Measurements from ENCODE around the gene ANKRD17.
"Not testable (repeated sequence)": the region's sequence is repeated elsewhere in the genome, so short reads cannot be mapped to it uniquely, and the experiment has no call there.

ANKRD17 gene

DNA sequence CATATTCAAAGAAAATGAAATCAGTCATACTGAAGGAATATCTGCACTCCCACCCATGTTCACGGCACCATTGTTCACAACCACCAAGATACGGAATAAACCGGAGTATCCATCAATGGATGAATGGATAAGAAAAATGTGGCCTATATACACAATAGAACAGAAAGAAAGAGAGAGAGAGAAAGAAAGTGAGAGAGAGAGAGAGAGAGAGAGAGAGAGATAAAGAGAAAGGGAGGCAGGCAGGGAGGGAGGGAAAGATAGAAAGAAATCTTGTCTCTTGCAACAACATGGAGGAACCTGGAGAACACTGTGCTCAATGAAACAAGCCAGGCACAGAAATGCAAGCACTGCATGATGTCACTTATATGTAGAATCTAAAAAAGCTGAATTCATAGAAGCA, 52.4 kb downstream of the ANKRD17 start:
- DNase-seq (ENCODE audit: extremely low read depth in 1 of 2, low read depth in 1 of 2): no peak

DNA sequence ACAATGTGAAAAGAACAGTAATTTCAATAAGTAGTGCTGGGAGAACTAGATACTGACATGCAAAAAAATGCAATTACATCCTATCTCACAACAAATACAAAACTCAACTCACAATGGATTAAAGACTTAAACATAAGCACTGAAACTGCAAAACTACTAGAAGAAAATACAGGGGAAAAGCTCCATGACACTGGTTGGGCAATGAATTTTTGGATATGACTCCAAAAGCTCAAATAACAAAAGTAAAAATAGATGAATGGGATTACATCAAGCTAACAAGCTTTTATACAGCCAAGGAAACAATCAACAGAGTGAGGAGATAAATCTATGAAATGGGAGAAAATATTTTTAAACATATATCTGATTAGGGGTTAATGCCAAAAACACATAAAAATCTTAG, 53.1 kb downstream of the ANKRD17 start:
- DNase-seq (ENCODE audit: extremely low read depth in 1 of 2, low read depth in 1 of 2): no peak

GRCh38 chr4:73203976-73204375, 54.6 kb downstream of the ANKRD17 start:
- DNase-seq (ENCODE audit: extremely low read depth in 1 of 2, low read depth in 1 of 2): not testable (repeated sequence)

GRCh38 chr4:73197220-73197619, 61.4 kb downstream of the ANKRD17 start:
- DNase-seq (ENCODE audit: extremely low read depth in 1 of 2, low read depth in 1 of 2): no peak

GRCh38 chr4:73194064-73194463, 64.5 kb downstream of the ANKRD17 start:
- DNase-seq (ENCODE audit: extremely low read depth in 1 of 2, low read depth in 1 of 2): no peak

GRCh38 chr4:73193659-73194058, 64.9 kb downstream of the ANKRD17 start:
- no peak for DNase-seq (ENCODE audit: extremely low read depth in 1 of 2, low read depth in 1 of 2)

DNA sequence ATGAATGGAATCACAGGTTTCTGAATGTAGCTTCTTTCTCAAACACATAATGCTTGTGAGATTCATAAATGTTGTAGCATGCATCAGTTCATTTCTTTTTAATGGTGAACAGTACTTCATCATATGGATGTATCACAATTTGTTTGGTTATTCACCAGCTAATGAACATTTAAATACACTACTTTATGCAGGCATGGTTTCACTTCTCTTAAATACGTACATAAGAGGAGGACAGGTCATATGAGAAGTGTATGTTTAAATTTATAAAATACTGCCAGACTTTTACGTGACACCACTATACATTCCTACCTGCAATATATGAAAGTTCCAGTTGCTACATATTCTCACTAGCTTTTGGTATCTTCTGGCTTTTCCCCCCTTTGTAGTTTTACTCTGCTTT, 65.4 kb downstream of the ANKRD17 start:
- DNase-seq (ENCODE audit: extremely low read depth in 1 of 2, low read depth in 1 of 2): no peak

DNA sequence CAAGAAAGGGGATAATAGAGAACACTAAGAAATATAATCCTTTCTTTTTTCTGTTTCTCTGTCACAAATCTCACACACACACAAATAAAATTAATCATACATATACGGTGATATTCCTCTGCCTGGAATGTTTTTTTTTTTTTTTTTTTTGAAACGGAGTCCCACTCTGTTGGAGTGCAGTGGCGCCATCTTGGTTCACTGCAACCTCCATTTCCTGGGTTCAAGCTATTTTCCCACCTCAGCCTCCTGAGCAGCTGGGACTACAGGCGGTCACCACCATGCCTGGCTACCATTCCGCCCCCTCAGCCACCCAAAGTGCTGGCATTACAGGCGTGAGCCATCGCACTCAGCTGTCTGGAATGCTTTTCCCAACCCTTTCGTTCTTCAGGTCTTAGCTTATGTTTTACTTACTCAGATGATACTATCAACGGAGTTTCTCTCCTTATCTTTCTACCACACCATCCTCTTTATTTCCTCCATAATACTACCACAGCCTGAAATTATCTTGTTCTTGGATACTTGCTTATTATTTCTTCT, 69.3 kb downstream of the ANKRD17 start:
- no peak for DNase-seq (ENCODE audit: extremely low read depth in 1 of 2, low read depth in 1 of 2)

GRCh38 chr4:73187325-73187724, 71.3 kb downstream of the ANKRD17 start:
- no peak for DNase-seq (ENCODE audit: extremely low read depth in 1 of 2, low read depth in 1 of 2)

- no peak for DNase-seq (ENCODE audit: extremely low read depth in 1 of 2, low read depth in 1 of 2)
These were observed 72.7 kb downstream of the ANKRD17 start for GRCh38 chr4:73185903-73186302.

DNA sequence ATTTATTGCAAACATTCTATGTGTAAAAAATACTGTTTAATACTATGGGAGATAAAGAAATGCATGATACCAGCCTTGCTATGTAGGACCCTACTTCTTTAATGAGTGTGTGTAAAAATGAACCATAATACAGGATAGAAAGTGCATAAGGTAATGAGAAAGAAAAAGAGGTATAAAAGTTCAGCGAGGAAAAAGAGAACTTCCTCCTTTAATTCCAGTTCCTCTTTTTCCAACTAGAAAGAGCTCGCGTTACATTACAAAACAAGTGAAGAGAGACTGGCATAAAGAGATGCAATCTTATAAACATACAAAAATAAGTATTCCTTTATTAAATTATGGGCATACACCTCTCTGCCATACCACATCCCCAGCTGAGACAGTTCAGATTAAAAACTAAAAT, 77.4 kb downstream of the ANKRD17 start:
- DNase-seq (ENCODE audit: extremely low read depth in 1 of 2, low read depth in 1 of 2): no peak

GRCh38 chr4:73178389-73178788, 80.2 kb downstream of the ANKRD17 start:
- no peak for DNase-seq (ENCODE audit: extremely low read depth in 1 of 2, low read depth in 1 of 2)

GRCh38 chr4:73172161-73172560, 86.4 kb downstream of the ANKRD17 start:
- no peak for DNase-seq (ENCODE audit: extremely low read depth in 1 of 2, low read depth in 1 of 2)

DNA sequence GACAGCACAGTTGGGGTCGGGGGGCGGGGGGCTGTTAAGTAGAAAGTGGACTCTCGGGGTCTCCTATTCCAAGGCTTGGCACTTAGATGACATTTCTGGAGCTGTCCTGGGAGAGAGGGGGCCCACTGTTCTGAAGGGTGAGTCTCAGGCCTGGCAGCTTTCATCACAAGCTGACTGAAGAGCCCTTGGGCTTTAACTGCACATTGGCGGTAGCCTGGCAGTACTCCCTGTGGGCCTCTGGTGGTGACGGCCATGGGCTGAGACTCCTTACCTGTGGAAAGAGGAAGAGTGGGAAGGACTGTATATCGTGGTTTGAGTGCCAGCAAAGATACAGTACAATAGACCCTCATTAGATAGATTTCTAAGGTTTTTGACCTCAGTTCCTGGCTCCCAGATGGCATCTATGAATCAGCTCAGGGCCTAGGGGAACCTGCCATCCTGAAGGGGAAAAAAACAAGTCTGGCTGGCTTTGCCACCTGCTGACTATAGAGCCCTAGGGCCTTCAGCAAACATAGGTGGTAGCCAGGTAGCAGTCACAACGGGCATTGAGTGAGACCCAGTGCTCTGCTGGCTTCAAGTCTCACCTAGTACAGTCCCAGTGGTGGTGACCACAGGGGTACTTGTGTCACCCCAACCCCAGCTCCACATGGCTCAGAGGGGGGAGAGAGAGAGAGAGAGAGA, 87.9 kb downstream of the ANKRD17 start:
- no peak for DNase-seq (ENCODE audit: extremely low read depth in 1 of 2, low read depth in 1 of 2)

- no peak for DNase-seq (ENCODE audit: extremely low read depth in 1 of 2, low read depth in 1 of 2)
These were observed 92.4 kb downstream of the ANKRD17 start for GRCh38 chr4:73166212-73166611.

- no peak for DNase-seq (ENCODE audit: extremely low read depth in 1 of 2, low read depth in 1 of 2)
These were observed 96.9 kb downstream of the ANKRD17 start for GRCh38 chr4:73161527-73162185.

GRCh38 chr4:73156394-73156793, 102.2 kb downstream of the ANKRD17 start:
- DNase-seq (ENCODE audit: extremely low read depth in 1 of 2, low read depth in 1 of 2): no peak

DNA sequence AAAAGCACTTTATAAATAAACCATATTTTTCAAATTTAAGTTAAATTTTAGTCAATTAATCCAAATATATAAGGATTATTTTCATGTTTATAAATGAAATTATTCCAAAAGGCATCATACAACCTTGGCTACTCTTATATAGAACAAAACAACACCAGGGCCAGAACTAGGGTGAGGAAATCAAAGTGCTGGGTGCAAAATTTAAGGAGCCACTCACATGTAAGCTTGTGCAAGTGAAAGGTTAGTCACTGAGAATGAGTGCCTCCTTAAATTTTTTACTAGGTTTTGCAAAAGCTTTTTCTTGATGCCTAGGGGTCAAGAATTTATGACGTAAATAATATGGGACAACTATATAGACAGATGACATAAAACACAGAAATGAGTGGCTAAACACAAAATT, 105.7 kb downstream of the ANKRD17 start:
- DNase-seq (ENCODE audit: extremely low read depth in 1 of 2, low read depth in 1 of 2): no peak

DNA sequence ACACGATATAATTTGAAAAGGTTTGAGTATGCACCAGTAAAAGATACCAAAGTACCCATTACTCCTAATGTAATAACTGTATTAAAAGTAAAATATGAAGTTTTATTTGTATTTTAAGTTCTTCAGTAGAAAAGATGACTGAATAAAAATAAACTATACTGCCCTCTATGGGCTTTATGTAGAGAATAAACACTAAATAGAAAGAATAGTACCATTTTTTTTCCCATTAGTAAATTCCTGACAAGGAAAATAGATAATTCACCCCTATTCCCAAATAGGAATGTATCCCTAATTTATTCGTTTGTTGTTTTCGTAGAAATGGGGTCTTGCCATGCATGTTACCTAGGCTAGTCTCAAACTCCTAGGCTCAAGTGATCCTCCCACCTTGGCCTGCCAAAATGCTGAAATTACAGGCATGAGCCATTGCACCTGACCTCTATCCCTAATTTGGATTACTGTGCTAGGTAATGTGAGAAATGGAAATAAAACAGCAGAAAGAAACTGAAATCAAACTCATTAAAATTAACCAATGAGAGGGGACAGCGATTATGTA, 115.5 kb downstream of the ANKRD17 start:
- no peak for DNase-seq (ENCODE audit: extremely low read depth in 1 of 2, low read depth in 1 of 2)

DNA sequence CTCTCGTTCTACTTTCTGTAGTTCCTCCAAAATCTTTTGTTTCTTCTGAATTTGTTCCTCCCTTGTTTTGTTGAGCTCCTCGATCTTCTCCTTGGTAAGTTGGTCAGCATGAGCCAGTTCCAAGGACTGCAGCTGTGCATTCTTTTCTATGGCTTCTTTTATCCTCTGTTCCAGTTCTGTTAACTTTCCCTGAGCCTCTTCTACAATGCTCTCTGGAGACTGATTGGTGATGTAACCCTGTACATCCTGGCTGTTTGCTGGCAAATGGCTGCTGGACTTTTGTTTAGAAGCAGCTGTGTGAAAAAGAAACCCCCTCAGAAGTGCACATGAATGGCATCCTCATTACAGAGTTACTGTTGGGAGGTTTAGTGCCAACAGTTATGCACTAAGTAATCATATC, 118.6 kb downstream of the ANKRD17 start:
- DNase-seq (ENCODE audit: extremely low read depth in 1 of 2, low read depth in 1 of 2): no peak

- no peak for DNase-seq (ENCODE audit: extremely low read depth in 1 of 2, low read depth in 1 of 2)
These were observed 119.4 kb downstream of the ANKRD17 start for GRCh38 chr4:73139245-73139644.

DNA sequence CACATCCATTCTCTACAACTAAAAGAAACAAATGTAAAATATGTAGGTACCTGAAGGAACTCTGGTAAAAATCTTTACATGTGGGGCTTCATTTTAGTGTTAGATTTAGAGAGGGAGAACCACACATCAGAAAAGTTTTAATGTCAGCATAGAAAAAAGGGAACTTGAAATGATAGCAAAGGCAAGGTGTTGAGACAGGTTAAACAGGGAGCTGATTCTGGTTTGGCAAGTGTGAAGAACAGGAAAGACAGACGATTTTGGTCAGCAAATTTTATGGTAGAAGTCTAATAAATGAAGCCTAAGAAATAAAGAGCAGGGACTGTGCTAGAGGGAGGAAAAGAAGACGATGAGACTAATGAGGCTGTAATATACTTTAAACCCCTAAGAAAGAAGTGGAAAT, 121.5 kb downstream of the ANKRD17 start:
- no peak for DNase-seq (ENCODE audit: extremely low read depth in 1 of 2, low read depth in 1 of 2)
